Adrenal gland (tissue), 5 donors: ENCODE measurements around the gene OTOF.

Experiments
- CTCF ChIP-seq, 6 experiments: fragments of 450-650 bp in 4 of 6; fragments of 200-600 bp in 2 of 6; sonication (generic) in 1 of 6; IDR thresholded peaks; 1 replicate in 5 of 6; 2 replicates in 1 of 6; pipeline versions ENCODE4 v1.5.1 to v1.8.0; 2016 to 2021; ENCODE audit warnings: antibody characterized with exemption in 6 of 6, mild to moderate bottlenecking in 2 of 6, moderate library complexity in 1 of 6
- POLR2A ChIP-seq, 2 donors: fragments of 450-650 bp; IDR thresholded peaks; one replicate each; pipeline ENCODE4 v1.6.1; 2017; ENCODE audit warnings: antibody characterized with exemption in 2 of 2, mild to moderate bottlenecking in 2 of 2, moderate library complexity in 1 of 2
- donor health status: DM: no; HTN: no; CAD: no.

GRCh38 chr2:26485099-26485498, 7.2 kb upstream of the OTOF start:
- TF ChIP-seq CTCF (IDR thresholded peaks at IDR 0.05) (no peak), POLR2A (IDR thresholded peaks at IDR 0.05) (no peak)
